Fibroblast of mammary gland (primary cell): Measurements from ENCODE around the gene CRYBG3.

ENCODE experiments used
- DNase-seq: peaks from one replicate; pipeline ENCODE4 v3.0.0-alpha.2; 2010; ENCODE audit warnings: low read depth
- H3K4me3 ChIP-seq: 2 replicates; pipeline ENCODE4 v1.5.1; 2011; ENCODE audit warnings: low read depth, mild to moderate bottlenecking, low read length, moderate library complexity; ENCODE audit not compliant: control insufficient read depth
- CTCF ChIP-seq: conservative IDR thresholded peaks from 2 replicates; pipeline ENCODE4 v1.5.1; 2011; ENCODE audit warnings: low read depth, low read length, inconsistent platforms; ENCODE audit not compliant: control insufficient read depth, insufficient read depth

The CRYBG3 gene

GRCh38 chr3:97835761-97836160, 13.9 kb downstream of the CRYBG3 start:
- peak; percentile 52 for DNase-seq
- no peak overlapping the region for H3K4me3 ChIP-seq
- TF ChIP-seq CTCF: no peak

GRCh38 chr3:97838393-97838792, 16.6 kb downstream of the CRYBG3 start:
- H3K4me3 ChIP-seq: no peak overlapping the region
- no peak for TF ChIP-seq CTCF
- no peak for DNase-seq

GRCh38 chr3:97839944-97840343, 18.1 kb downstream of the CRYBG3 start:
- DNase-seq: no peak
- H3K4me3 ChIP-seq: no peak overlapping the region
- no peak for TF ChIP-seq CTCF

GRCh38 chr3:97841304-97841703, 19.5 kb downstream of the CRYBG3 start:
- no peak for DNase-seq
- no peak for TF ChIP-seq CTCF
- no peak overlapping the region for H3K4me3 ChIP-seq

GRCh38 chr3:97841956-97842355, 20.1 kb downstream of the CRYBG3 start:
- TF ChIP-seq CTCF: no peak
- no peak for DNase-seq
- no peak overlapping the region for H3K4me3 ChIP-seq

- no peak for DNase-seq
- no peak for TF ChIP-seq CTCF
- H3K4me3 ChIP-seq: no peak overlapping the region
Measured at GRCh38 chr3:97848779-97849178, 27.0 kb downstream of the CRYBG3 start.

GRCh38 chr3:97857401-97857800, 35.6 kb downstream of the CRYBG3 start:
- no peak for TF ChIP-seq CTCF
- no peak for DNase-seq
- no peak overlapping the region for H3K4me3 ChIP-seq
